Panc1 (cell line): Measurements from ENCODE around the gene HNF4A. TPM values are rescaled to one million over a fixed set of nuclear protein-coding genes. Genes with fewer than 3 reads are reported as not detected.

Experiments
- ATAC-seq: fragments of 200-7000 bp; cut with Tn5 transposase; 2 replicates; pipeline ENCODE4 v1.9.1; 2020; ENCODE audit warnings: mild to moderate bottlenecking, moderate library complexity
- BruUV-seq: library from RNA; stranded (reverse); fragments of 400-500 nt; replicated peaks from 2 replicates; lab custom pipeline; 2021; lab: Mats Ljungman, UMichigan
- CTCF ChIA-PET: fragments of 300-600 bp; sonication (Branson Sonifier 250); formaldehyde crosslinking; loops from one replicate; lab custom pipeline; 2022; ENCODE audit warnings: antibody characterized with exemption; lab: Charles Lee
- POLR2A ChIA-PET: fragments of 300-600 bp; sonication (Branson Sonifier 250); formaldehyde crosslinking; loops from one replicate; lab custom pipeline; 2022; ENCODE audit warnings: antibody characterized with exemption; lab: Charles Lee
- DNase-seq: peaks from one replicate; pipeline ENCODE4 v3.0.0-alpha.2; 2010; ENCODE audit warnings: low read depth, low spot score
- H3K27ac ChIP-seq: 2 replicates; pipeline ENCODE4 v1.5.1; 2011; ENCODE audit warnings: mild to moderate bottlenecking, low read length, inconsistent platforms
- H3K27me3 ChIP-seq: fragments of 200-500 bp; sonication (Bioruptor generic); 2 replicates; pipeline ENCODE4 v1.6.0; 2014; ENCODE audit warnings: low read length, inconsistent platforms; ENCODE audit not compliant: control insufficient read depth, insufficient read depth
- H3K36me3 ChIP-seq: fragments of 200-500 bp; sonication (Bioruptor generic); 2 replicates; pipeline ENCODE4 v1.5.1; 2014; ENCODE audit warnings: inconsistent platforms, mild to moderate bottlenecking, low read length, moderate library complexity; ENCODE audit not compliant: control insufficient read depth, insufficient read depth
- H3K4me1 ChIP-seq: 2 replicates; pipeline ENCODE4 v1.5.1; 2011; ENCODE audit warnings: inconsistent platforms, mild to moderate bottlenecking, low read length, moderate library complexity; ENCODE audit not compliant: control insufficient read depth, insufficient read depth
- H3K4me3 ChIP-seq, 2 experiments: 2 replicates each; pipeline ENCODE4 v1.5.1; 2011 to 2012; ENCODE audit warnings: low read depth in 2 of 2, low read length in 2 of 2, mild to moderate bottlenecking in 2 of 2, inconsistent platforms in 1 of 2, moderate library complexity in 1 of 2
- H3K9me3 ChIP-seq: fragments of 200-500 bp; sonication (Bioruptor generic); 2 replicates; pipeline ENCODE4 v1.5.1; 2014; ENCODE audit warnings: low read depth, mild to moderate bottlenecking, inconsistent platforms, low read length, moderate library complexity; ENCODE audit not compliant: control insufficient read depth, insufficient read depth
- CTCF ChIP-seq: fragments of 450-650 bp; IDR thresholded peaks from 2 replicates; pipeline ENCODE4 v1.5.1; 2017; ENCODE audit warnings: mild to moderate bottlenecking
- POLR2AphosphoS5 ChIP-seq: IDR thresholded peaks from 2 replicates; pipeline ENCODE4 v1.6.1; 2012; ENCODE audit warnings: mild to moderate bottlenecking, low read depth, low read length, moderate library complexity
- REST ChIP-seq, 2 experiments: IDR thresholded peaks; 2 replicates each; pipeline ENCODE4 v1.6.1; 2011 to 2012; ENCODE audit warnings: low read depth in 2 of 2, control low read depth in 1 of 2, low read length in 1 of 2, mild to moderate bottlenecking in 1 of 2, moderate library complexity in 1 of 2; ENCODE audit not compliant: insufficient read depth in 1 of 2
- SIN3A ChIP-seq: IDR thresholded peaks from 2 replicates; pipeline ENCODE4 v1.6.1; 2012; ENCODE audit warnings: low read depth, mild to moderate bottlenecking, low read length, moderate library complexity, borderline replicate concordance; ENCODE audit not compliant: insufficient read depth
- TCF7L2 ChIP-seq: IDR thresholded peaks from 2 replicates; pipeline ENCODE4 v1.6.1; 2011; ENCODE audit warnings: mild to moderate bottlenecking, low read depth, low read length, inconsistent platforms
- in situ Hi-C: cut with HindIII; loops from 2 replicates; pipeline ENCODE4 v1.10.0; 2016; ENCODE audit warnings: low sequenced_read_pairs, low pct_unique_long_range_greater_than_20kb
- intact Hi-C: fragments of 100-400 bp; cut with micrococcal nuclease; formaldehyde crosslinking; loops from one replicate; pipeline ENCODE4 v1.10.0; 2022; ENCODE audit not compliant: unreplicated experiment
- total RNA-seq: library from RNA; stranded (reverse); gene quantifications from one replicate; pipeline ENCODE4 v1.2.1, GENCODE V29; 2021; ENCODE audit not compliant: unreplicated experiment

HNF4A gene
- total RNA-seq, 1 experiment from 2014 or later, result 0.28 TPM

- Histone ChIP-seq H3K9me3 (no peaks in the 10 kb centered on the region), H3K4me1 (no peaks in the 10 kb centered on the region), H3K4me3 (no peak overlapping the region), H3K36me3 (no peaks in the 10 kb centered on the region), H3K27me3 (no peaks in the 10 kb centered on the region), H3K27ac (no peak overlapping the region)
- intact Hi-C loops (loop anchor here (1.0 to 10.0 kb wide), 2 partner anchors 72 to 146 kb away; partner anchors contain the start of gene FITM2), in situ Hi-C loops (loop anchor here (10.0 kb wide), 1 partner anchor 76 kb away; no protein-coding TSS in a partner anchor)
- no peak for TF ChIP-seq REST (IDR thresholded peaks at IDR 0.05; ENCODE audit: insufficient read depth in 1 of 2, low read depth in 2 of 2, low read length in 1 of 2)
- peak; percentile 78; the same call in 1 of the 2 replicates for TF ChIP-seq CTCF
- no TSS peak for BruUV-seq
- no peak for DNase-seq
- CTCF ChIA-PET, result interaction anchor here (0.5 to 1.2 kb wide), 3 partner anchors 30 to 244 kb away, joined by 3 to 4 read pairs (median 3); no protein-coding TSS in a partner anchor
- peak; percentile 78 for ATAC-seq
- POLR2A ChIA-PET, result no interaction called here
These were observed 105.3 kb downstream of the HNF4A start for GRCh38 chr20:44460795-44461141.

GRCh38 chr20:44461142-44461802, 105.8 kb downstream of the HNF4A start:
- no peak for TF ChIP-seq REST (IDR thresholded peaks at IDR 0.05; ENCODE audit: insufficient read depth in 1 of 2, low read depth in 2 of 2, low read length in 1 of 2)
- no peak for TF ChIP-seq SIN3A
- TF ChIP-seq POLR2AphosphoS5, result no peak
- no peak; the same call in none of the 2 replicates for TF ChIP-seq CTCF
- no peak for TF ChIP-seq TCF7L2
- in situ Hi-C loops, result loop anchor here (10.0 kb wide), 1 partner anchor 76 kb away; no protein-coding TSS in a partner anchor
- no peaks in the 10 kb centered on the region for H3K36me3 ChIP-seq
- ChIA-PET POLR2A (interaction anchor here (0.7 kb wide), 1 partner anchor 108 kb away, joined by 6 read pairs; no protein-coding TSS in a partner anchor), CTCF (interaction anchor here (0.5 to 1.2 kb wide), 4 partner anchors 30 to 246 kb away, joined by 3 to 5 read pairs (median 4); no protein-coding TSS in a partner anchor)
- ATAC-seq (peak; percentile 27; the same call in 1 of the 2 replicates), DNase-seq (no peak)
- H3K4me3 ChIP-seq, result no peak overlapping the region
- H3K27me3 ChIP-seq, result no peaks in the 10 kb centered on the region
- no peak overlapping the region for H3K27ac ChIP-seq
- intact Hi-C loops, result loop anchor here (10.0 kb wide), 1 partner anchor 146 kb away; the partner anchor contains the start of gene FITM2
- H3K4me1 ChIP-seq, result no peaks in the 10 kb centered on the region
- H3K9me3 ChIP-seq, result no peaks in the 10 kb centered on the region
- BruUV-seq, result no TSS peak
